HepG2 (cell line): ENCODE measurements around the gene KDM7A. TPM values are rescaled to one million over a fixed set of nuclear protein-coding genes. Genes with fewer than 3 reads are reported as not detected.

Experiments
- FLYWCH1 ChIP-seq: sonication (generic); formaldehyde crosslinking; IDR thresholded peaks from 2 replicates; pipeline ENCODE4 v1.8.1; 2023; ENCODE audit warnings: mild to moderate bottlenecking, missing genetic modification reagents
- FOXM1 ChIP-seq: sonication (generic); formaldehyde crosslinking; IDR thresholded peaks from 2 replicates; pipeline ENCODE4 v1.5.0; 2020; ENCODE audit warnings: missing genetic modification reagents
- KDM5A ChIP-seq: fragments of 200-600 bp; sonication (generic); IDR thresholded peaks from 2 replicates; pipeline ENCODE4 v1.7.0; 2018; ENCODE audit warnings: antibody characterized with exemption, mild to moderate bottlenecking, low read length, borderline replicate concordance
- NR2C2 ChIP-seq: sonication (generic); formaldehyde crosslinking; IDR thresholded peaks from 2 replicates; pipeline ENCODE4 v1.4.0; 2020; ENCODE audit warnings: missing genetic modification reagents, mild to moderate bottlenecking, moderate library complexity, borderline replicate concordance
- SIN3A ChIP-seq: IDR thresholded peaks from 2 replicates; pipeline ENCODE4 v1.6.1; 2011; ENCODE audit warnings: low read depth, mild to moderate bottlenecking, control low read depth, low read length, borderline replicate concordance
- SIN3B ChIP-seq: fragments of 150-350 bp; IDR thresholded peaks from 2 replicates; pipeline ENCODE4 v1.6.1; 2014; ENCODE audit warnings: low read length
- SIX1 ChIP-seq: sonication (generic); formaldehyde crosslinking; IDR thresholded peaks from 2 replicates; pipeline ENCODE4 v1.4.0; 2020; ENCODE audit warnings: missing genetic modification reagents, borderline replicate concordance
- SIX4 ChIP-seq: sonication (generic); formaldehyde crosslinking; IDR thresholded peaks from 2 replicates; pipeline ENCODE4 v1.4.0; 2020; ENCODE audit warnings: missing genetic modification reagents
- SRY ChIP-seq: sonication (generic); formaldehyde crosslinking; IDR thresholded peaks from 2 replicates; pipeline ENCODE4 v1.8.0; 2022; ENCODE audit warnings: mild to moderate bottlenecking, missing genetic modification reagents
- STAG1 ChIP-seq: sonication (generic); formaldehyde crosslinking; IDR thresholded peaks from 2 replicates; pipeline ENCODE4 v1.4.0; 2020; ENCODE audit warnings: missing genetic modification reagents
- TEAD2 ChIP-seq: sonication (generic); formaldehyde crosslinking; IDR thresholded peaks from 2 replicates; pipeline ENCODE4 v1.9.0; 2021; ENCODE audit warnings: missing genetic modification reagents
- ZBTB7B ChIP-seq: sonication (generic); formaldehyde crosslinking; IDR thresholded peaks from 2 replicates; pipeline ENCODE4 v1.4.0; 2020; ENCODE audit warnings: missing genetic modification reagents
- ZMAT3 ChIP-seq: sonication (generic); formaldehyde crosslinking; conservative IDR thresholded peaks from 2 replicates; pipeline ENCODE4 v1.7.0; 2021; ENCODE audit warnings: missing genetic modification reagents
- ZNF326 ChIP-seq: sonication (generic); formaldehyde crosslinking; IDR thresholded peaks from 2 replicates; pipeline ENCODE4 v1.4.0; 2020; ENCODE audit warnings: missing genetic modification reagents, borderline replicate concordance
- ZNF781 ChIP-seq: sonication (generic); formaldehyde crosslinking; IDR thresholded peaks from 2 replicates; pipeline ENCODE4 v1.5.1; 2020; ENCODE audit warnings: borderline replicate concordance, mild to moderate bottlenecking, missing genetic modification reagents; ENCODE audit errors: not compliant biosample characterization
- polyA plus RNA-seq, 8 experiments: library from polyadenylated mRNA; depleted of rRNA in 3 of 8; stranded (reverse) in 7 of 8; unstranded in 1 of 8; fragments of >200 nt; fragmentation: Illumina TruSeq in 4 of 8; extraction: Trizol in 4 of 8; gene quantifications; 2 replicates each; pipeline versions ENCODE4 v1.2.1 to v1.2.3, GENCODE V29; 2011 to 2016; ENCODE audit warnings: low read depth in 4 of 8, missing spikeins in 1 of 8, mixed read lengths in 1 of 8; ENCODE audit not compliant: insufficient read depth in 1 of 8
- total RNA-seq, 5 experiments: library from RNA; depleted of rRNA; stranded (reverse); fragments of >200 nt; fragmentation: Illumina TruSeq; extraction: Trizol; gene quantifications; 2 replicates each; pipeline ENCODE4 v1.2.3, GENCODE V29; 2016; ENCODE audit warnings: low read depth in 1 of 5
- TF ChIP-seq, protein P1 (sequence below): sonication (generic); formaldehyde crosslinking; IDR thresholded peaks from 2 replicates; pipeline ENCODE4 v1.4.0; 2020; ENCODE audit warnings: missing genetic modification reagents
- TF ChIP-seq, protein P2 (sequence below), 2 experiments: sonication (generic) in 1 of 2; formaldehyde crosslinking in 1 of 2; IDR thresholded peaks; 2 replicates each; pipeline versions ENCODE4 v1.5.1 to v1.6.1; 2011 to 2020; ENCODE audit warnings: borderline replicate concordance in 1 of 2, low read depth in 1 of 2, low read length in 1 of 2, mild to moderate bottlenecking in 1 of 2, missing genetic modification reagents in 1 of 2, moderate library complexity in 1 of 2
- TF ChIP-seq, protein P3 (sequence below): sonication (generic); formaldehyde crosslinking; IDR thresholded peaks from 2 replicates; pipeline ENCODE4 v1.4.0; 2020; ENCODE audit warnings: low read depth, mild to moderate bottlenecking, missing genetic modification reagents
- TF ChIP-seq, protein P4 (sequence below): sonication (generic); formaldehyde crosslinking; IDR thresholded peaks from 2 replicates; pipeline ENCODE4 v1.4.0; 2020; ENCODE audit warnings: mild to moderate bottlenecking, missing genetic modification reagents
- TF ChIP-seq, protein P5 (sequence below): sonication (generic); formaldehyde crosslinking; IDR thresholded peaks from 2 replicates; pipeline ENCODE4 v1.4.0; 2020; ENCODE audit warnings: mild to moderate bottlenecking, missing genetic modification reagents, borderline replicate concordance

KDM7A gene
- total and polyA plus RNA-seq, 2 of the 13 experiments (the other 11 are each of a cell fraction or from before 2014, with no cell fraction given): 10.8 to 16.8 TPM

DNA sequence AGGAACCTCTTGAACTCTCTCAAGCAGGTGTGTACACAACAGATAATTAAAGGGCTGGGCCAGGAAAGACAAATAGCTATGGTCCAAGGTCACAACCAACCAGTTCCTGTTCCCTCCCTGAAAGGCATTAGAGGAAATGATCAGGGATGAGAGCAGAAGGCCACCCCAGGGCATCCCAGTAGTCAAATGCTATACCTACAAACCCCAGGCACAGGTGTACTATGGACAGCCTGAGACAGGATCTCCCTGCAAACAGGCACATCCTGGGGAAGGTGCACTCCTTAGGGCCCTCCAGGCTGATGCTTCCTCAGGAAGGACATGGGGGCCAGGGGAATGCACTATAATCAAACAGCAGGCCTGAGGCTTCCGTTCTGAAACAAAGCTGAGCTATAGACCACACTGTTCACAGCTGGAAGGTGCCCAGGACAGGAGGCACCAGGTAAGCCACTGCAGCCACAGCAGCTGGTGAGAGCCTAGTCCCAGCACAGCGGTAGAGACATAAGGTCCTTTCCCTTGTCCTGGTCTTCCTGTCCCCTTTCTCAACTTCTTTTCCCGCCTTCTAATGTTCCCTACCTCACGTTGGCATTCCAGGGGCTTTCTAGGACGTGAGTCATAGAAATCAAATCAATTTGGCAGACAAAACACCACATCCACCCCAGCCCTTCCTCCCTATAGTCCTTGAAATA lies 127.3 kb downstream of the KDM7A start (continued):
- TF ChIP-seq ZNF781 (CRISPR knock-in tag) (peak; percentile 42), STAG1 (peak; percentile 28; the same call in 1 of the 2 replicates), KDM5A (no peak), SIX1 (CRISPR knock-in tag) (peak; percentile 71; the same call in 1 of the 2 replicates), ZBTB7B (CRISPR knock-in tag) (peak; percentile 75), TEAD2 (CRISPR knock-in tag) (no peak), SIX4 (peak; percentile 81; the same call in 1 of the 2 replicates), FLYWCH1 (CRISPR knock-in tag) (no peak), SIN3B (no peak), SIN3A (0 out of 2 replicates have a peak, but pooled peaks have one; percentile 9), NR2C2 (peak; percentile 80), SRY (CRISPR knock-in tag) (no peak; the same call in 1 of the 2 replicates), FOXM1 (no peak), ZNF326 (CRISPR knock-in tag) (no peak), ZMAT3 (CRISPR knock-in tag) (peak; percentile 33; the same call in 1 of the 2 replicates)
- TF ChIP-seq, protein P1, sequence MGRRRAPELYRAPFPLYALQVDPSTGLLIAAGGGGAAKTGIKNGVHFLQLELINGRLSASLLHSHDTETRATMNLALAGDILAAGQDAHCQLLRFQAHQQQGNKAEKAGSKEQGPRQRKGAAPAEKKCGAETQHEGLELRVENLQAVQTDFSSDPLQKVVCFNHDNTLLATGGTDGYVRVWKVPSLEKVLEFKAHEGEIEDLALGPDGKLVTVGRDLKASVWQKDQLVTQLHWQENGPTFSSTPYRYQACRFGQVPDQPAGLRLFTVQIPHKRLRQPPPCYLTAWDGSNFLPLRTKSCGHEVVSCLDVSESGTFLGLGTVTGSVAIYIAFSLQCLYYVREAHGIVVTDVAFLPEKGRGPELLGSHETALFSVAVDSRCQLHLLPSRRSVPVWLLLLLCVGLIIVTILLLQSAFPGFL (CRISPR knock-in tag): no peak
- TF ChIP-seq, protein P2, sequence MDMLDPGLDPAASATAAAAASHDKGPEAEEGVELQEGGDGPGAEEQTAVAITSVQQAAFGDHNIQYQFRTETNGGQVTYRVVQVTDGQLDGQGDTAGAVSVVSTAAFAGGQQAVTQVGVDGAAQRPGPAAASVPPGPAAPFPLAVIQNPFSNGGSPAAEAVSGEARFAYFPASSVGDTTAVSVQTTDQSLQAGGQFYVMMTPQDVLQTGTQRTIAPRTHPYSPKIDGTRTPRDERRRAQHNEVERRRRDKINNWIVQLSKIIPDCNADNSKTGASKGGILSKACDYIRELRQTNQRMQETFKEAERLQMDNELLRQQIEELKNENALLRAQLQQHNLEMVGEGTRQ (IDR thresholded peaks at IDR 0.05; ENCODE audit: low read depth, low read length): no peak
- TF ChIP-seq, protein P2 (CRISPR knock-in tag; IDR thresholded peaks at IDR 0.05; ENCODE audit: borderline replicate concordance): peak; percentile 32; the same call in 1 of the 2 replicates
- TF ChIP-seq, protein P3, sequence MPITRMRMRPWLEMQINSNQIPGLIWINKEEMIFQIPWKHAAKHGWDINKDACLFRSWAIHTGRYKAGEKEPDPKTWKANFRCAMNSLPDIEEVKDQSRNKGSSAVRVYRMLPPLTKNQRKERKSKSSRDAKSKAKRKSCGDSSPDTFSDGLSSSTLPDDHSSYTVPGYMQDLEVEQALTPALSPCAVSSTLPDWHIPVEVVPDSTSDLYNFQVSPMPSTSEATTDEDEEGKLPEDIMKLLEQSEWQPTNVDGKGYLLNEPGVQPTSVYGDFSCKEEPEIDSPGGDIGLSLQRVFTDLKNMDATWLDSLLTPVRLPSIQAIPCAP: 0 out of 2 replicates have a peak, but pooled peaks have one; percentile 65
- TF ChIP-seq, protein P4, sequence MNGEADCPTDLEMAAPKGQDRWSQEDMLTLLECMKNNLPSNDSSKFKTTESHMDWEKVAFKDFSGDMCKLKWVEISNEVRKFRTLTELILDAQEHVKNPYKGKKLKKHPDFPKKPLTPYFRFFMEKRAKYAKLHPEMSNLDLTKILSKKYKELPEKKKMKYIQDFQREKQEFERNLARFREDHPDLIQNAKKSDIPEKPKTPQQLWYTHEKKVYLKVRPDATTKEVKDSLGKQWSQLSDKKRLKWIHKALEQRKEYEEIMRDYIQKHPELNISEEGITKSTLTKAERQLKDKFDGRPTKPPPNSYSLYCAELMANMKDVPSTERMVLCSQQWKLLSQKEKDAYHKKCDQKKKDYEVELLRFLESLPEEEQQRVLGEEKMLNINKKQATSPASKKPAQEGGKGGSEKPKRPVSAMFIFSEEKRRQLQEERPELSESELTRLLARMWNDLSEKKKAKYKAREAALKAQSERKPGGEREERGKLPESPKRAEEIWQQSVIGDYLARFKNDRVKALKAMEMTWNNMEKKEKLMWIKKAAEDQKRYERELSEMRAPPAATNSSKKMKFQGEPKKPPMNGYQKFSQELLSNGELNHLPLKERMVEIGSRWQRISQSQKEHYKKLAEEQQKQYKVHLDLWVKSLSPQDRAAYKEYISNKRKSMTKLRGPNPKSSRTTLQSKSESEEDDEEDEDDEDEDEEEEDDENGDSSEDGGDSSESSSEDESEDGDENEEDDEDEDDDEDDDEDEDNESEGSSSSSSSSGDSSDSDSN (CRISPR knock-in tag): peak; percentile 77
- TF ChIP-seq, protein P5, sequence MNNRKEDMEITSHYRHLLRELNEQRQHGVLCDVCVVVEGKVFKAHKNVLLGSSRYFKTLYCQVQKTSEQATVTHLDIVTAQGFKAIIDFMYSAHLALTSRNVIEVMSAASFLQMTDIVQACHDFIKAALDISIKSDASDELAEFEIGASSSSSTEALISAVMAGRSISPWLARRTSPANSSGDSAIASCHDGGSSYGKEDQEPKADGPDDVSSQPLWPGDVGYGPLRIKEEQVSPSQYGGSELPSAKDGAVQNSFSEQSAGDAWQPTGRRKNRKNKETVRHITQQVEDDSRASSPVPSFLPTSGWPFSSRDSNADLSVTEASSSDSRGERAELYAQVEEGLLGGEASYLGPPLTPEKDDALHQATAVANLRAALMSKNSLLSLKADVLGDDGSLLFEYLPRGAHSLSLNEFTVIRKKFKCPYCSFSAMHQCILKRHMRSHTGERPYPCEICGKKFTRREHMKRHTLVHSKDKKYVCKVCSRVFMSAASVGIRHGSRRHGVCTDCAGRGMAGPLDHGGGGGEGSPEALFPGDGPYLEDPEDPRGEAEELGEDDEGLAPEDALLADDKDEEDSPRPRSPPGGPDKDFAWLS: no peak
